Thyroid gland (tissue), 4 donors: ENCODE results near the gene GAGE12G.
"Not testable (repeated sequence)": the region's sequence is repeated elsewhere in the genome, so short reads cannot be mapped to it uniquely, and the experiment has no call there.

Source experiments
- POLR2A ChIP-seq, 2 donors: fragments of 450-650 bp; IDR thresholded peaks; one replicate each; pipeline ENCODE4 v1.6.1; 2017; ENCODE audit warnings: antibody characterized with exemption in 2 of 2, mild to moderate bottlenecking in 2 of 2, moderate library complexity in 1 of 2
- TF ChIP-seq, protein P1 (sequence below), 6 experiments: fragments of 200-600 bp in 3 of 6; fragments of 450-650 bp in 3 of 6; sonication (generic) in 3 of 6; IDR thresholded peaks; one replicate each; pipeline ENCODE4 v1.5.1; 2016 to 2019; ENCODE audit warnings: antibody characterized with exemption in 6 of 6, mild to moderate bottlenecking in 2 of 6, inconsistent platforms in 1 of 6, moderate library complexity in 1 of 6

DNA sequence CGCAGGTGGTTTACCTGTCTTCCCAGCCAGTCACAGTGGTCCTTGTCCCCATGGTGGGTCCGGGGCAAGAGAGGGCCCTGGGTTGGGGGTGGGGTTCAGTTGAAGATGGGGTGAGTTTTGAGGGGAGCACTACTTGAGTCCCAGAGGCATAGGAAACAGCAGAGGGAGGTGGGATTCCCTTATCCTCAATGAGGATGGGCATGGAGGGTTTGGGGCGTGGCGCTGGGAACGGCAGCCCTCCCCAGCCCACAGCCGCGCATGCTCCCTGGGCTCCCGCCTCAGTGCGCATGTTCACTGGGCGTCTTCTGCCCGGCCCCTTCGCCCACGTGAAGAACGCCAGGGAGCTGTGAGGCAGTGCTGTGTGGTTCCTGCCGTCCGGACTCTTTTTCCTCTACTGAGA, 19.0 kb downstream of the GAGE12G start, which contains the start of gene GAGE2A:
- TF ChIP-seq, protein P1, sequence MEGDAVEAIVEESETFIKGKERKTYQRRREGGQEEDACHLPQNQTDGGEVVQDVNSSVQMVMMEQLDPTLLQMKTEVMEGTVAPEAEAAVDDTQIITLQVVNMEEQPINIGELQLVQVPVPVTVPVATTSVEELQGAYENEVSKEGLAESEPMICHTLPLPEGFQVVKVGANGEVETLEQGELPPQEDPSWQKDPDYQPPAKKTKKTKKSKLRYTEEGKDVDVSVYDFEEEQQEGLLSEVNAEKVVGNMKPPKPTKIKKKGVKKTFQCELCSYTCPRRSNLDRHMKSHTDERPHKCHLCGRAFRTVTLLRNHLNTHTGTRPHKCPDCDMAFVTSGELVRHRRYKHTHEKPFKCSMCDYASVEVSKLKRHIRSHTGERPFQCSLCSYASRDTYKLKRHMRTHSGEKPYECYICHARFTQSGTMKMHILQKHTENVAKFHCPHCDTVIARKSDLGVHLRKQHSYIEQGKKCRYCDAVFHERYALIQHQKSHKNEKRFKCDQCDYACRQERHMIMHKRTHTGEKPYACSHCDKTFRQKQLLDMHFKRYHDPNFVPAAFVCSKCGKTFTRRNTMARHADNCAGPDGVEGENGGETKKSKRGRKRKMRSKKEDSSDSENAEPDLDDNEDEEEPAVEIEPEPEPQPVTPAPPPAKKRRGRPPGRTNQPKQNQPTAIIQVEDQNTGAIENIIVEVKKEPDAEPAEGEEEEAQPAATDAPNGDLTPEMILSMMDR (IDR thresholded peaks at IDR 0.05), result not testable (repeated sequence)
- TF ChIP-seq POLR2A (IDR thresholded peaks at IDR 0.05), result not testable (repeated sequence)
